OCI-LY1 (cell line): ENCODE data around the gene MRPL48.

Experiments
- H2AFZ ChIP-seq: fragments of 200-600 bp; sonication (generic), shearing (Covaris generic); 2 replicates; pipeline ENCODE4 v1.6.0; 2014; ENCODE audit warnings: antibody characterized with exemption, mild to moderate bottlenecking, low read length
- H3F3A ChIP-seq: fragments of 200-600 bp; sonication (generic), shearing (Covaris generic); 2 replicates; pipeline ENCODE4 v1.6.0; 2014; ENCODE audit warnings: mild to moderate bottlenecking, antibody characterized with exemption, low read length, moderate library complexity; ENCODE audit not compliant: insufficient read depth
- H3K27ac ChIP-seq: fragments of 200-600 bp; sonication (generic); 2 replicates; pipeline ENCODE4 v1.5.1; 2014; ENCODE audit warnings: low read length, mixed run types, mild to moderate bottlenecking, low read depth; ENCODE audit not compliant: poor library complexity, severe bottlenecking
- H3K27me3 ChIP-seq: fragments of 200-600 bp; sonication (generic); 2 replicates; pipeline ENCODE4 v1.6.0; 2014; ENCODE audit warnings: antibody characterized with exemption, mild to moderate bottlenecking, low read length, moderate library complexity; ENCODE audit not compliant: insufficient read depth
- H3K36me3 ChIP-seq: fragments of 200-600 bp; sonication (generic); 2 replicates; pipeline ENCODE4 v1.6.1; 2014; ENCODE audit warnings: mild to moderate bottlenecking, antibody characterized with exemption, low read length, moderate library complexity, mixed read lengths; ENCODE audit not compliant: insufficient read depth
- H3K4me1 ChIP-seq: fragments of 200-600 bp; sonication (generic); 2 replicates; pipeline ENCODE4 v1.5.1; 2014; ENCODE audit warnings: mild to moderate bottlenecking, low read length, moderate library complexity; ENCODE audit not compliant: insufficient read depth, severe bottlenecking
- H3K4me2 ChIP-seq: fragments of 200-600 bp; sonication (generic), shearing (Covaris generic); 2 replicates; pipeline ENCODE4 v1.6.1; 2014; ENCODE audit warnings: low read length
- H3K4me3 ChIP-seq: fragments of 200-600 bp; sonication (generic); 2 replicates; pipeline ENCODE4 v1.5.1; 2014; ENCODE audit warnings: low read length, low read depth, mild to moderate bottlenecking, mixed read lengths; ENCODE audit not compliant: poor library complexity, severe bottlenecking
- H3K79me2 ChIP-seq: fragments of 200-600 bp; shearing (Covaris generic); 2 replicates; pipeline ENCODE4 v1.6.1; 2016; ENCODE audit warnings: mixed run types, low read length, mixed read lengths; ENCODE audit not compliant: insufficient read depth
- H3K9ac ChIP-seq: fragments of 200-600 bp; sonication (generic), shearing (Covaris generic); 2 replicates; pipeline ENCODE4 v1.6.1; 2014; ENCODE audit warnings: mild to moderate bottlenecking, low read length, mixed read lengths
- H3K9me2 ChIP-seq: fragments of 200-600 bp; sonication (generic), shearing (Covaris generic); 2 replicates; pipeline ENCODE4 v1.6.1; 2014; ENCODE audit warnings: low read depth, mild to moderate bottlenecking, low read length, mixed read lengths
- H3K9me3 ChIP-seq: fragments of 200-600 bp; shearing (Covaris generic); 2 replicates; pipeline ENCODE4 v1.6.1; 2014; ENCODE audit warnings: low read length, mixed read lengths
- H4K20me1 ChIP-seq: fragments of 200-600 bp; sonication (generic), shearing (Covaris generic); 2 replicates; pipeline ENCODE4 v1.6.0; 2016; ENCODE audit warnings: mild to moderate bottlenecking, low read length; ENCODE audit not compliant: insufficient read depth
- EZH2 ChIP-seq: fragments of 200-600 bp; sonication (generic), shearing (Covaris generic); IDR thresholded peaks from 2 replicates; pipeline ENCODE4 v1.8.0; 2017; ENCODE audit warnings: borderline replicate concordance, mixed run types, mild to moderate bottlenecking, antibody characterized with exemption, low read length, moderate library complexity, mixed read lengths
- TF ChIP-seq, protein P1 (sequence below): fragments of 200-600 bp; sonication (generic), shearing (Covaris generic); IDR thresholded peaks from 2 replicates; pipeline ENCODE4 v1.5.1; 2017; ENCODE audit warnings: mild to moderate bottlenecking, antibody characterized with exemption, low read length, moderate library complexity, mixed read lengths

Gene MRPL48

DNA sequence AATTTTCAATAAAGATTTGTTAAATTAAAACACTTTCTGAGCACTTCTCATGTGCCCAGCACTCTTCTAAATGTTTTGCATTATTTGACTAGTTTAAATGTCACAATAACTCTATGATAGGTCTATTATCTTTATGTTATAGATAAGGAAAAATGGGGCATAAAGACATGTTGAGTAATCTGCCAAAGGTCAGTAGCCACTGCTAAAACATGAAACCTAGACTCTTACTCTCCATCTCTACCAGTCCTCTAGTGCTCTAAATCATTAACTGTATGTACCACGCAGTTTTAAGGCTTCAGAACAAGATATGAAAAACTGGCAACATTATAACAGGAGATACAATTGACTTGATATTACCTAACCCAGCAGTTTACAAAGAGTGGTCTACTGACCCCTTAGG, 33.7 kb upstream of the MRPL48 start:
- Histone ChIP-seq H3K27me3 (no peaks in the 10 kb centered on the region), H3K9me3 (no peaks in the 10 kb centered on the region), H3K36me3 (no peaks in the 10 kb centered on the region), H3K4me1 (peaks cover 20% of the 10 kb centered on the region), H3K9me2 (no peaks in the 10 kb centered on the region), H3K9ac (no peak overlapping the region), H4K20me1 (no peaks in the 10 kb centered on the region), H3K4me2 (no peak overlapping the region), H2AFZ (no peak overlapping the region), H3F3A (no peaks in the 10 kb centered on the region), H3K4me3 (no peak overlapping the region), H3K27ac (no peak overlapping the region), H3K79me2 (peaks cover 61% of the 10 kb centered on the region)
- TF ChIP-seq, protein P1, sequence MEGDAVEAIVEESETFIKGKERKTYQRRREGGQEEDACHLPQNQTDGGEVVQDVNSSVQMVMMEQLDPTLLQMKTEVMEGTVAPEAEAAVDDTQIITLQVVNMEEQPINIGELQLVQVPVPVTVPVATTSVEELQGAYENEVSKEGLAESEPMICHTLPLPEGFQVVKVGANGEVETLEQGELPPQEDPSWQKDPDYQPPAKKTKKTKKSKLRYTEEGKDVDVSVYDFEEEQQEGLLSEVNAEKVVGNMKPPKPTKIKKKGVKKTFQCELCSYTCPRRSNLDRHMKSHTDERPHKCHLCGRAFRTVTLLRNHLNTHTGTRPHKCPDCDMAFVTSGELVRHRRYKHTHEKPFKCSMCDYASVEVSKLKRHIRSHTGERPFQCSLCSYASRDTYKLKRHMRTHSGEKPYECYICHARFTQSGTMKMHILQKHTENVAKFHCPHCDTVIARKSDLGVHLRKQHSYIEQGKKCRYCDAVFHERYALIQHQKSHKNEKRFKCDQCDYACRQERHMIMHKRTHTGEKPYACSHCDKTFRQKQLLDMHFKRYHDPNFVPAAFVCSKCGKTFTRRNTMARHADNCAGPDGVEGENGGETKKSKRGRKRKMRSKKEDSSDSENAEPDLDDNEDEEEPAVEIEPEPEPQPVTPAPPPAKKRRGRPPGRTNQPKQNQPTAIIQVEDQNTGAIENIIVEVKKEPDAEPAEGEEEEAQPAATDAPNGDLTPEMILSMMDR = no peak
- TF ChIP-seq EZH2 = no peak

DNA sequence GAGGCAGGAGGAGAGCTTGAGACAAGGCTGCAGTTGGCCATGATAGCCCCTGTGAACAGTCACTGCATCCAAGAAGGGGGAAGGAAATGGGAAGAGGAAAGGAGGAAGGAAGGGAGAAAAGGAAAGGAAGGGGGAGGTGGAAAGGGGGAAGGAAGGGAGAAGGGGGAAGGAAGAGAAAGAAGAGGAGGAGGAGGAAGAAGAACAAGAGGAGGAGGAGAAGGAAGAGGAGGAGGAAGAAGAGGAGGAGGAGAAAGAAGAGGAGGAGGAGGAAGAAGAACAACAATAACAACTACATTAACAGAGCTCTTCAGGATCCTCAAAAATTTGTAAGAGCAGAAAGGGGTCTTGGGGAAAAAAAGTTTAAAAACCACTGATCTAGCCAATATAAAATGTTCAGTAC, 32.0 kb upstream of the MRPL48 start:
- no peaks in the 10 kb centered on the region for H3K27me3 ChIP-seq
- H3K9me3 ChIP-seq = no peaks in the 10 kb centered on the region
- H3K9ac ChIP-seq = no peak overlapping the region
- no peak overlapping the region for H3K27ac ChIP-seq
- no peak overlapping the region for H3K4me2 ChIP-seq
- H3F3A ChIP-seq = no peaks in the 10 kb centered on the region
- no peaks in the 10 kb centered on the region for H3K9me2 ChIP-seq
- no peaks in the 10 kb centered on the region for H4K20me1 ChIP-seq
- no peak overlapping the region for H3K4me3 ChIP-seq
- H3K4me1 ChIP-seq = peaks cover 21% of the 10 kb centered on the region
- H3K36me3 ChIP-seq = no peaks in the 10 kb centered on the region
- no peak overlapping the region for H2AFZ ChIP-seq
- H3K79me2 ChIP-seq = peaks cover 61% of the 10 kb centered on the region
- TF ChIP-seq EZH2 = no peak
- TF ChIP-seq, protein P1 = no peak

DNA sequence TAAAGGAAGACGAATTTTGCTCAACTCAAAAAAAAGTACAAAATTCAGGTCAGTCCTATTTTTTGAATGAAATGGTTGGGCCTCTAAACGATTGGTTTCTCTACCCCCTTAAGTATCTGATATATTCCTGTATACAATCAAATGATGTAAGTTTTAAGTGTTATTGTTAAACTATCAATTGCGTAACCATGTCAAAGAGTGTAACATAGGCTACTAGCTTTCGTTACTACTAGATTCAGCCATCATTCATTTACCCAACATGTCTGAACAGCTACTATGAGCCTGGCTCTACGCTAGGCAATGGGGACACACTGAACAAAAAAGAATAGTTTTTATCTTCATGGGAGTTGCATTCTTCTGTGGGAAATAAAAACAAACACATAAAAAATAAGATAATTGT, 30.1 kb upstream of the MRPL48 start:
- H3K79me2 ChIP-seq = peaks cover 46% of the 10 kb centered on the region
- no peak overlapping the region for H3K4me2 ChIP-seq
- H4K20me1 ChIP-seq = no peaks in the 10 kb centered on the region
- H3K27me3 ChIP-seq = no peaks in the 10 kb centered on the region
- H3K4me1 ChIP-seq = peaks cover 20% of the 10 kb centered on the region
- no peaks in the 10 kb centered on the region for H3K36me3 ChIP-seq
- H2AFZ ChIP-seq = no peak overlapping the region
- H3K9me2 ChIP-seq = no peaks in the 10 kb centered on the region
- H3K27ac ChIP-seq = no peak overlapping the region
- TF ChIP-seq, protein P1 = no peak
- no peak for TF ChIP-seq EZH2
- H3K4me3 ChIP-seq = no peak overlapping the region
- H3K9ac ChIP-seq = no peak overlapping the region
- no peaks in the 10 kb centered on the region for H3F3A ChIP-seq
- H3K9me3 ChIP-seq = no peaks in the 10 kb centered on the region
